ENCODE data around the gene FOXF1. TPM values are rescaled to one million over a fixed set of nuclear protein-coding genes. Genes with fewer than 3 reads are reported as not detected.

FOXF1 gene
- total RNA-seq, 1 donor from 2014 or later: 0.69 TPM

DNA sequence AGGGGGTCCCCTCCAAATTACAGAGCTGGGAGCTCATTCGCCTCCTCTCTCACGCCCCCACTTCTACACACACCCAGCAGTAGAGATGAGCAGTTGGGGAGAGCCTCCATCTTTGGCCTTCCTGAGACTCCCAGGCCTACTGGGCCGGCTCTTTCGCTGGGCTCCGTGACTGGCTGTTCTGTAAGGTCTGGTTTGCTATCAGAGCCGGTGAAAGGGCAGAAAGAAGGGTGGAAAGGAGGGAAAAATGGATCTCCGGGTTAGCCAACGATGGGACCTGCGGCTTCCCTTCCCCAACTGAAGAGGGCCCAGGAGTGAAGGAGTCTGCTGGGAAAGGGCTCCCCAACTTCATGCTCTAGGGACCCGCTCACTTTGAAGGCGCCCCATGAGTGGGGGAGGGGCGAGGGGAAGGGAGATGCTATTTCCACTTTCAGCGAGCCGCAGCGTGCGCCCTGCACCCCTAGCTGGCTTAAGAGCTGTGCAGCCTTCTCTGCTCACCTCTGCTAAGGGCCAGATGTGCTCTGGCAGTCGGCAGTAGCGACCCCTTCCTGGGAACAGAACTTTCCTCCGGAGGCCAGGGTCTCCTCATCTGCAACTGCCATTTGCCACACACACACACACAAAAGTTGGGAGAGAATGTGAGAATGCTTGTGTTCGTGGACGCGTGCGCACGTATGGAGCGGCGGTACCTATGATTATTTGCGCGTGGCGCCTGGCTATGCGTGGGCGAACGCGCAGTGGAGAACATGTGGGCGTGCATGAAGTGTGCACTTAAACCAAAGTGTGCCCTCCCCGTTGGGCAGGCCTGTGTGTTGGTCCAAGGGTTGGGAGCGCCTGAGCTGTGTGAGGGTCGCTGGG, 2.9 kb upstream of the FOXF1 start:
- H3K27me3 Mint-ChIP-seq (ENCODE audit: unreplicated experiment): peaks cover 49% of the 10 kb centered on the region
- H3K36me3 Mint-ChIP-seq (ENCODE audit: low read depth, unreplicated experiment): peaks cover 3% of the 10 kb centered on the region
- no peak for DNase-seq (ENCODE audit: low spot score)
- peaks cover 16% of the 10 kb centered on the region for H3K4me1 Mint-ChIP-seq (ENCODE audit: unreplicated experiment)
- TF ChIP-seq, protein P1, sequence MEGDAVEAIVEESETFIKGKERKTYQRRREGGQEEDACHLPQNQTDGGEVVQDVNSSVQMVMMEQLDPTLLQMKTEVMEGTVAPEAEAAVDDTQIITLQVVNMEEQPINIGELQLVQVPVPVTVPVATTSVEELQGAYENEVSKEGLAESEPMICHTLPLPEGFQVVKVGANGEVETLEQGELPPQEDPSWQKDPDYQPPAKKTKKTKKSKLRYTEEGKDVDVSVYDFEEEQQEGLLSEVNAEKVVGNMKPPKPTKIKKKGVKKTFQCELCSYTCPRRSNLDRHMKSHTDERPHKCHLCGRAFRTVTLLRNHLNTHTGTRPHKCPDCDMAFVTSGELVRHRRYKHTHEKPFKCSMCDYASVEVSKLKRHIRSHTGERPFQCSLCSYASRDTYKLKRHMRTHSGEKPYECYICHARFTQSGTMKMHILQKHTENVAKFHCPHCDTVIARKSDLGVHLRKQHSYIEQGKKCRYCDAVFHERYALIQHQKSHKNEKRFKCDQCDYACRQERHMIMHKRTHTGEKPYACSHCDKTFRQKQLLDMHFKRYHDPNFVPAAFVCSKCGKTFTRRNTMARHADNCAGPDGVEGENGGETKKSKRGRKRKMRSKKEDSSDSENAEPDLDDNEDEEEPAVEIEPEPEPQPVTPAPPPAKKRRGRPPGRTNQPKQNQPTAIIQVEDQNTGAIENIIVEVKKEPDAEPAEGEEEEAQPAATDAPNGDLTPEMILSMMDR (IDR thresholded peaks at IDR 0.05; ENCODE audit: unreplicated experiment): no peak
- H3K9me3 Mint-ChIP-seq (ENCODE audit: unreplicated experiment): no peaks in the 10 kb centered on the region
- H3K4me3 Mint-ChIP-seq (ENCODE audit: unreplicated experiment): peak overlapping the region; percentile 70
- H3K27ac Mint-ChIP-seq (ENCODE audit: unreplicated experiment): no peak overlapping the region

DNA sequence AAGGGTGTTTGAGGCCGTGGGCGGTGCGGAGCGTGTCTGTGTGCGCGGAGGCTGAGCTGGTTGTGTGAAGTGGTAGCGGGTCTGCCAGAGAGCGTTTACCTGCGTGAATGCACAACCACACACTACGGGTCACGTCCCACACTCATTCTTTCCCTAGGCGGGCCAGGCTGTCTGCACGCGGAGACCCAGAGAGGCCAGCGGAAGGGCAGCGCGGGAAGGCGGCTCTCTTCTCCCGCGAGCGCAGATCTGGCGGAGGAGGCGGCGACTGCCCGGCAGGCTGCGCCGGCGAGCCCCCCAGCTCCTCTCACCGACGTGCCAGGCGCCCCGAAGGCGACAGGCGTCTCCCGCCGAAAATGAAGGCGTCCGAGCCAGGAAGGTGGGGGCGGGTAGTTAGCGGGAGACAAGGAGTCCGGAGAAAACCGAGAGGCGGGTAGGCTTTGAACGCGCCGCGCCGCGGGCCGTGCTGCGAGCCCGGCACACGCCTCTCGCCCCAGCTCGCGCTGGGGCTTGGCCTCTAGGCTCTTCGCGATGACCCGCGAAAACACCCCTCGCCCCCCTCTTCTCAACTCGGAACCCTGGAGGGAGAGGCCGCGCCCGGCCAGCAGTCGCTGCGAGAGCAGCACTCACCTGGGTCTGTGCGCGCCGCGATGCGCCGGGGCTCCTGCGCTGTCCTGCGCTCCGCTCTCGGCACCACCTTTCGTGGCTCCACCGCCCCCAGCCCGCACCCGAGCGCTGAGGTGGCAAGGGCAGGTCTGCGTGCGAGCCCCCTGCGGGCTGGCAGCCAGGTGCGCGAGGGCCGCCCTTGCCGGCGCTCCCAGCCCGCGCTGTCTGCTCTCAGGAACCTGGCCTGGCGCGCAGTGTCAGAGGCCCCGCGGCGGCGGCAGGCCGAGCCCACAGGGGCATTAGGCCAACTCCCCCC, 2.0 kb upstream of the FOXF1 start:
- no peak for DNase-seq (ENCODE audit: low spot score)
- peaks cover 16% of the 10 kb centered on the region for H3K4me1 Mint-ChIP-seq (ENCODE audit: unreplicated experiment)
- H3K9me3 Mint-ChIP-seq (ENCODE audit: unreplicated experiment): no peaks in the 10 kb centered on the region
- peak overlapping the region; percentile 70 for H3K4me3 Mint-ChIP-seq (ENCODE audit: unreplicated experiment)
- peaks cover 3% of the 10 kb centered on the region for H3K36me3 Mint-ChIP-seq (ENCODE audit: low read depth, unreplicated experiment)
- H3K27me3 Mint-ChIP-seq (ENCODE audit: unreplicated experiment): peaks cover 50% of the 10 kb centered on the region
- TF ChIP-seq, protein P1 (IDR thresholded peaks at IDR 0.05; ENCODE audit: unreplicated experiment): no peak
- H3K27ac Mint-ChIP-seq (ENCODE audit: unreplicated experiment): no peak overlapping the region

DNA sequence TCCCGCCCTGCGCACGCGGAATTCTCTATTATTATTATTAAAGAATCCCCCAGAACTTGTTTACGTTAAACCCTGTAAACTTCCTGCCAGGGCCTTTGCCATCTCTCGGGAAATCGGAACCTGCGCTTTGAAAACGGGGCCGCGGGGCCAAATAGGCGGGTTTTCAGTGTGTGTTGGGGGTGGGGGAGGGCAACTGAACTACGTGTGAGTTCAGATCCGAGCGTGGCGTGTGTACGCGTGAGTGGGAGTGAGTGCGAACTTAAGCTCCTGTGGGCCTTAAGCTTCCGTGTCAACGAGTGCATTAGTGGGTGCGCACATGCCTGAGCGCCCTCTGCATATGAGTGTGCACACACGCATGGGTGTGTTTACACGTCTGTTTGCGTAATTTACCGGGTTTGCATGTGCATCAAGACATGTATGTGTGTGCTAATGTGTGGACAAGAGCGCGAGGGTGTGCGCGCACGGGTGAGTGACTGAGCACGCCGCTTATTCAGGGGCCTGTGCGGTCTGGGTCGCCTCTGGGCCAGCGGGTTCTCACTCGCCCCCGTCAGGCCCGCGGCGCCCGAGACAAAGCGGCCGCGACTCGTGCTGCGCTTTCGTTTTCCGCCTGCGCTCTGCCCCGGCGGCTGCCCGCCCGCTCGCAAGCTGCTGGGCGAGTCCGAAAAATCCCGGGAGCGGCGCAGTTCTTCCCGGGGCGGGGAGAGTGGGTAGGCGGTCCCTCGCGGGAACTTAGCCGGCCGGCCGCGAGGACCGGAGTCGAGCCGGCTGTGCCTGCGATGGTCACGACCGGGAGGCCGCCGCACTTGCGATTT, 1.2 kb upstream of the FOXF1 start:
- Mint-ChIP-seq H3K27ac (ENCODE audit: unreplicated experiment) (no peak overlapping the region), H3K36me3 (ENCODE audit: low read depth, unreplicated experiment) (peaks cover 3% of the 10 kb centered on the region), H3K9me3 (ENCODE audit: unreplicated experiment) (no peaks in the 10 kb centered on the region), H3K4me1 (ENCODE audit: unreplicated experiment) (peaks cover 21% of the 10 kb centered on the region), H3K27me3 (ENCODE audit: unreplicated experiment) (peaks cover 49% of the 10 kb centered on the region), H3K4me3 (ENCODE audit: unreplicated experiment) (peak overlapping the region; percentile 86)
- TF ChIP-seq, protein P1 (IDR thresholded peaks at IDR 0.05; ENCODE audit: unreplicated experiment): no peak
- no peak for DNase-seq (ENCODE audit: low spot score)

DNA sequence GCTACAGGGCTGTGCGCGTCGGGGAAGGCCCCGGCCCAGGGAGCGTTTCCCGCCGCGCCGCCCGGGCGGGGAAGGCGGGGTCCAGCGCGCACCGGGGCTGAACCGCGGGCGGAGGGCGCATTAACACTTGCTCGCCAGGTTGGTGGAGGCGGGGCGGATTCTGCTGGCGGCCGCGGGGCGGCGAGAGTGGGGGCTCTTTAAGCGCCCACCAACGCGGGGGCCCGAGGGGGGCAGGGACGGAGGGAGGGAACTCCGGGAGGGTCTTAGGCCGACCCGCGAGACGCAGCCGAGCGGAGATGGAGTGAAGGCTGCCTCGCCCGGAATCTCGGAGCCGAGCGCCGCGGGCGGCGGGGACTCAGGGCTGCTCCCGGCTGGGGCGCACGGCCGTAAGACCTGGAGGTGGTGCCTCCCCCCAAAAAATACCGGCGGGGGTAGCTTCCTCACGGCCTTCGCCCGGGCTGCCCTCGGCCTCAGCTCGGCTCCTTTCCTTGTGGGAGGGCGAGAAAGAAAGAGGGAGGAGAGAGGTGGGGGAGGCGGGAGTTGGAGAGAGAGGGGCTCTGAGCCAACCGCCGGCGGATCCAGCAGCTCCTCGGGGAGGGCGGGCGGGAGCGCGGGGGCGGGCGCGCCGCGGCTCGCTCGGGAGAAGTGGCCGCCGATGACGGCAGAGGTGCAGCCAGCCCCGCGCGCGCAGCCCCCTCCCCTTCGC, 415 bp upstream of the FOXF1 start:
- H3K27ac Mint-ChIP-seq (ENCODE audit: unreplicated experiment): no peak overlapping the region
- H3K4me1 Mint-ChIP-seq (ENCODE audit: unreplicated experiment): peaks cover 21% of the 10 kb centered on the region
- no peak overlapping the region for H3K4me3 Mint-ChIP-seq (ENCODE audit: unreplicated experiment)
- TF ChIP-seq, protein P1 (IDR thresholded peaks at IDR 0.05; ENCODE audit: unreplicated experiment): no peak
- DNase-seq (ENCODE audit: low spot score): no peak
- H3K27me3 Mint-ChIP-seq (ENCODE audit: unreplicated experiment): peaks cover 46% of the 10 kb centered on the region
- H3K9me3 Mint-ChIP-seq (ENCODE audit: unreplicated experiment): no peaks in the 10 kb centered on the region
- H3K36me3 Mint-ChIP-seq (ENCODE audit: low read depth, unreplicated experiment): peaks cover 3% of the 10 kb centered on the region

Measured in endothelial cell (in vitro differentiated cells).